Ishikawa (cell line): ENCODE measurements around the gene RAP2B.

Experiments
- CEBPB ChIP-seq: IDR thresholded peaks from 2 replicates; pipeline ENCODE4 v1.6.1; 2012
- CREB1 ChIP-seq: IDR thresholded peaks from 2 replicates; pipeline ENCODE4 v1.6.1; 2012; ENCODE audit warnings: low read depth
- EGR1 ChIP-seq: IDR thresholded peaks from 2 replicates; pipeline ENCODE4 v1.6.1; 2012
- EP300 ChIP-seq: IDR thresholded peaks from 2 replicates; pipeline ENCODE4 v1.6.1; 2012; ENCODE audit warnings: borderline replicate concordance
- FOXM1 ChIP-seq: IDR thresholded peaks from 2 replicates; pipeline ENCODE4 v1.6.1; 2012; ENCODE audit warnings: low read depth, borderline replicate concordance
- NFIC ChIP-seq: IDR thresholded peaks from 2 replicates; pipeline ENCODE4 v1.6.1; 2012
- RAD21 ChIP-seq: IDR thresholded peaks from 2 replicates; pipeline ENCODE4 v1.6.1; 2012; ENCODE audit warnings: low read depth
- TAF1 ChIP-seq: IDR thresholded peaks from 2 replicates; pipeline ENCODE4 v1.6.1; 2012; ENCODE audit warnings: low read depth, mild to moderate bottlenecking
- TCF12 ChIP-seq: IDR thresholded peaks from 2 replicates; pipeline ENCODE4 v1.6.1; 2012; ENCODE audit warnings: low read depth
- TEAD4 ChIP-seq: IDR thresholded peaks from 2 replicates; pipeline ENCODE4 v1.6.1; 2012
- YY1 ChIP-seq: IDR thresholded peaks from 2 replicates; pipeline ENCODE4 v1.6.1; 2012; ENCODE audit warnings: low read depth
- ZBTB7A ChIP-seq: IDR thresholded peaks from 2 replicates; pipeline ENCODE4 v1.6.1; 2012; ENCODE audit warnings: low read depth
- TF ChIP-seq, protein P1 (sequence below): IDR thresholded peaks from 2 replicates; pipeline ENCODE4 v1.6.1; 2012; ENCODE audit warnings: low read depth, mild to moderate bottlenecking
- TF ChIP-seq, protein P2 (sequence below): IDR thresholded peaks from 2 replicates; pipeline ENCODE4 v1.6.1; 2012
- TF ChIP-seq, protein P3 (sequence below): IDR thresholded peaks from 2 replicates; pipeline ENCODE4 v1.6.1; 2012

RAP2B gene

GRCh38 chr3:153163756-153164550 lies 1.9 kb downstream of the RAP2B start:
- TF ChIP-seq CEBPB: no peak
- TF ChIP-seq EGR1: no peak
- TF ChIP-seq YY1: no peak
- no peak for TF ChIP-seq TCF12
- TF ChIP-seq, protein P1, sequence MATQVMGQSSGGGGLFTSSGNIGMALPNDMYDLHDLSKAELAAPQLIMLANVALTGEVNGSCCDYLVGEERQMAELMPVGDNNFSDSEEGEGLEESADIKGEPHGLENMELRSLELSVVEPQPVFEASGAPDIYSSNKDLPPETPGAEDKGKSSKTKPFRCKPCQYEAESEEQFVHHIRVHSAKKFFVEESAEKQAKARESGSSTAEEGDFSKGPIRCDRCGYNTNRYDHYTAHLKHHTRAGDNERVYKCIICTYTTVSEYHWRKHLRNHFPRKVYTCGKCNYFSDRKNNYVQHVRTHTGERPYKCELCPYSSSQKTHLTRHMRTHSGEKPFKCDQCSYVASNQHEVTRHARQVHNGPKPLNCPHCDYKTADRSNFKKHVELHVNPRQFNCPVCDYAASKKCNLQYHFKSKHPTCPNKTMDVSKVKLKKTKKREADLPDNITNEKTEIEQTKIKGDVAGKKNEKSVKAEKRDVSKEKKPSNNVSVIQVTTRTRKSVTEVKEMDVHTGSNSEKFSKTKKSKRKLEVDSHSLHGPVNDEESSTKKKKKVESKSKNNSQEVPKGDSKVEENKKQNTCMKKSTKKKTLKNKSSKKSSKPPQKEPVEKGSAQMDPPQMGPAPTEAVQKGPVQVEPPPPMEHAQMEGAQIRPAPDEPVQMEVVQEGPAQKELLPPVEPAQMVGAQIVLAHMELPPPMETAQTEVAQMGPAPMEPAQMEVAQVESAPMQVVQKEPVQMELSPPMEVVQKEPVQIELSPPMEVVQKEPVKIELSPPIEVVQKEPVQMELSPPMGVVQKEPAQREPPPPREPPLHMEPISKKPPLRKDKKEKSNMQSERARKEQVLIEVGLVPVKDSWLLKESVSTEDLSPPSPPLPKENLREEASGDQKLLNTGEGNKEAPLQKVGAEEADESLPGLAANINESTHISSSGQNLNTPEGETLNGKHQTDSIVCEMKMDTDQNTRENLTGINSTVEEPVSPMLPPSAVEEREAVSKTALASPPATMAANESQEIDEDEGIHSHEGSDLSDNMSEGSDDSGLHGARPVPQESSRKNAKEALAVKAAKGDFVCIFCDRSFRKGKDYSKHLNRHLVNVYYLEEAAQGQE: no peak
- TF ChIP-seq CREB1: no peak
- no peak for TF ChIP-seq TEAD4
- no peak for TF ChIP-seq NFIC
- TF ChIP-seq RAD21: no peak
- TF ChIP-seq, protein P2, sequence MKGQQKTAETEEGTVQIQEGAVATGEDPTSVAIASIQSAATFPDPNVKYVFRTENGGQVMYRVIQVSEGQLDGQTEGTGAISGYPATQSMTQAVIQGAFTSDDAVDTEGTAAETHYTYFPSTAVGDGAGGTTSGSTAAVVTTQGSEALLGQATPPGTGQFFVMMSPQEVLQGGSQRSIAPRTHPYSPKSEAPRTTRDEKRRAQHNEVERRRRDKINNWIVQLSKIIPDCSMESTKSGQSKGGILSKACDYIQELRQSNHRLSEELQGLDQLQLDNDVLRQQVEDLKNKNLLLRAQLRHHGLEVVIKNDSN: no peak
- TF ChIP-seq FOXM1: no peak
- no peak for TF ChIP-seq ZBTB7A
- no peak for TF ChIP-seq TAF1
- TF ChIP-seq, protein P3, sequence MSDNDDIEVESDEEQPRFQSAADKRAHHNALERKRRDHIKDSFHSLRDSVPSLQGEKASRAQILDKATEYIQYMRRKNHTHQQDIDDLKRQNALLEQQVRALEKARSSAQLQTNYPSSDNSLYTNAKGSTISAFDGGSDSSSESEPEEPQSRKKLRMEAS: no peak
- TF ChIP-seq EP300: no peak

GRCh38 chr3:153165261-153165681 lies 3.2 kb downstream of the RAP2B start:
- TF ChIP-seq ZBTB7A: no peak
- no peak for TF ChIP-seq EGR1
- TF ChIP-seq EP300: no peak
- TF ChIP-seq, protein P1: no peak
- TF ChIP-seq CREB1: no peak
- TF ChIP-seq, protein P3: no peak
- no peak for TF ChIP-seq NFIC
- TF ChIP-seq RAD21: no peak
- no peak for TF ChIP-seq CEBPB
- TF ChIP-seq, protein P2: no peak
- no peak for TF ChIP-seq TAF1
- no peak for TF ChIP-seq YY1
- TF ChIP-seq TCF12: no peak
- TF ChIP-seq TEAD4: no peak
- no peak for TF ChIP-seq FOXM1

DNA sequence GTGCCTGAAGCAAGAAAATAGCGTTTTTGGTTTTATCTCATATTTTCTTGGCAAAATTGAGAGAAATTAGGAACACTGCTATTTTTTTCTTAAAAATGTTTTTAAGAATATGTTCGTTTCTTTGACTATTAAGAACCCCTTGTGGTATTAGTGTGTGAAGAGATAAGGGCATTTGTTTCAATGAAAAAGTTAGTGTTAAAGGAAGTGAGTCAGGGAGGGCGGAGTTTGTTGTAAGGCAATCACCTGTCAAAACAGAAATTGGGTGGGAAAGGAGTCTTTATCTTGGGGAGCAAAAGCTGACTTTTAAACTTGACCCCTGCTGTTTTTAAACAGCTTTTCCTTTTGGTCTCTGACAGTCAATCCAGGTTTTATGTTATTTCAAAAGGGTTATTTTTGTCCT lies 4.2 kb downstream of the RAP2B start:
- TF ChIP-seq EGR1 (no peak), TAF1 (no peak), ZBTB7A (no peak), FOXM1 (no peak), TEAD4 (no peak), CREB1 (no peak), EP300 (no peak), CEBPB (no peak), YY1 (no peak), RAD21 (no peak), NFIC (no peak), TCF12 (no peak)
- TF ChIP-seq, protein P3: no peak

GRCh38 chr3:153166796-153167195 lies 4.8 kb downstream of the RAP2B start:
- TF ChIP-seq, protein P1: no peak
- TF ChIP-seq TCF12 (no peak), EP300 (no peak), TAF1 (no peak), YY1 (no peak)
- TF ChIP-seq, protein P3: no peak
